CD4-positive, alpha-beta T cell treated with Interleukin-6 at 100 ng/mL for 8 hours (primary cell): ENCODE results near the gene APAF1.
"Not testable (repeated sequence)": the region's sequence is repeated elsewhere in the genome, so short reads cannot be mapped to it uniquely, and the experiment has no call there.

ENCODE experiments used
- DNase-seq: peaks from one replicate; pipeline ENCODE4 v3.0.0-alpha.2; 2020; ENCODE audit warnings: mixed read lengths, low spot score

The APAF1 gene

DNA sequence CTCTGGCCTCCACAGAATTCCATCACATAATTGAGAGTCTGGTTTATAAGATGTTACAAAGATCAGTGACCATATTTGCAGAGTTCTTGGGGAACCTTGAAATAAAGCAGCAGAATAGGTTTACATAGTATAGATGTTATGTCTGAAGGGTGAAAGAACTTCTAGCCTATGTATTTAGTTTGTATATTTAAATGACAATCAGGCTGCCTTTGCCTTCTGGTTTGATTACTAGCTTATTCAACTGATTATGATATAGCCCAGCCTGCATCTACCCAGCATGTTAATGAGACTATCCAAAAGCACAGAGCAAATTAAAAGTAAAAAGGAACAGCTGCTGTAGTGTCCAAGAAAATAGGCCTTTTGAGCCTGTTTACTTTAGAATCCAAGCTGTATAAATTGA is 85.3 kb downstream of the APAF1 start:
- no peak for DNase-seq

DNA sequence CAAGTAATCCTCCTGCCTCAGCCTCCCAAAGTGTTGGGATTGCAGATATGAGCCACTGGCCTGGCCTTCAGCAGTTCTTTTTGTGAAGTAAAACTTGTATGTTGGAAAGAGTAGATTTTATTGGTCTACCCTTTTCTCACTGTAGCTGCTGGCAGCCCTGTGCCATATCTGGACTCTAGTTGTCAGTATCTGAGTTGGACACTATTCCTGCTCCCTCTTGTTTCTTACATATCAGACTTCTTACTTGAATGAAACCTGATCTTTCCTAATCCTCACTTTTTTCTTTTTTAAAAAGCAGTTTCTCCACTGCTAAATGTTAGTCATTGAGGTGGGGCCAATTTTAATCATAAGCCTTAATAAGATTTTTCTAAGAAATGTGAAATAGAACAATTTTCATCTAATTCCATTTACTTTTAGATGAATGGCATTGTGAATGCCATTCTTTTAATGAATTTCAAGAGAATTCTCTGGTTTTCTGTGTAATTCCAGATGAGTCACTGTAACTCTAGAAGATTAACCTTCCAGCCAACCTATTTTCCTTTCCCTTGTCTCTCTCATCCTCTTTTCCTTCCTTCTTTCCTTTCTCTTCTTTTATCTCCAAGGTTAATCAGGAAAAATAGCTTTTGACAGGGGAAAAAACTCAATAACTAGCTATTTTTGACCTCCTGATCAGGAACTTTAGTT is 88.7 kb downstream of the APAF1 start:
- no peak for DNase-seq

DNA sequence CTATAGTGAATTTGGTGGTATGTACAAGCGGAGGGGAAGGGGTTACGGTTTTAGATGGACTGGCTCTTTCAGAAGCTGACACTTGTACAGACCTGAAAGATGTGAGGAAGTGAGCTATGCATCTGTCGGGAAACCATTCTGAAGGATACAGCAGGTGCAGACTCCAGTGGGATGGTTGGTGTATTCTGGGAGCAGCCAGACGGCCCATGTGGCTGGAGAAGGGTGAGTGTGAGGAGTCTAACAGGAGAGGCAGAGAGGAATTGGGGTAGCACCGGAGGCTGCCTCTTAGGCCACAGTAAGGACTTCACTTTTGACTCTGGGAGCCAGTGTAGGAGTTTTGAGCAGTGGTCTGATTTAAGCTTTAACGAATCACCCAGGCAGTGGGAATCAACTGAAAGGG is 90.7 kb downstream of the APAF1 start:
- no peak for DNase-seq

DNA sequence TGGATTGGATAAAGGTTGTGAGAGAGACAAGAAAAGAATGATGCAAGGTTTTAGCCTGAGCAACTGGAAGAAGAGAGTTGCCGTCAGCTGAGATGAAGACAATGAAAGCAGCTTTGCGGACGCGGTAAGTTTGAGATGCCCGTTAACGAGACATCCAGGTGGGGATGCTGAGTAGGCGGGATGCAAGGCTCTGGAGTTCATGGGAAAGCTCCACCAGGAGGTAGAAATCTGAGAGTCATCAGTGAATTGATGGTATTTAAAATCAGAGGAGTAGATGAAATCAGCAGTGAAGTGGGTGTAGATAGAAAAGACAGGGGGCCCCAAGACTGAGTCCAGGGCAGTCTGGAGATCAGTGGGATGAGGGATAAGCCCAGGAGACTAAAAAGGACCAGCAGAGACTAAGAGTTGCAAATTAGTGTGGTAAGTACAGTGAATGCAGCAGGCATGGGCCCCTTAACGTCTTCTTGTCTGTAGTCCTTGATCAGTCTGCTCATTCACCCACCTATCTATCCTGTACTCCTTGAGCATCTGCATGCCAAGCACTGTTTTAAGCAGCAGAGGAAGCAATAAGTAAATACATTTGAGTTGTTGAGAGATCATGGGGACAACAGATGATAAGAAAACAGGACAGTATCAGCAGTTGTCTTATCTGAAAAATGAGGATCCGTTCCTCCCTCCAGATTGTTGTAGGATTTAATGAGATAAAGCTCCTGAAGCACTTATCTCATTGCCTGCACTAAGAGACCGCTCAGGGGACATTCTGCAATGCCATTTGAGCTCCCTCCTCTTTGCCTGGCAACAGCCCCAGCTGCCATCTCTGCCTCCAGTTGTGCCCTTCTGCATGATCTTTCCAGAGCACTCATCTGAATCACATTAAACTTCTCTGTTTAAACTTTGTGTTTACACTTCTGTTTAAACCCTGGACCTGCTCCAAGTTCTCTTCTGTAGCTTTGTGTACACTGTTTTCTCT is 91.5 kb downstream of the APAF1 start:
- no peak for DNase-seq

DNA sequence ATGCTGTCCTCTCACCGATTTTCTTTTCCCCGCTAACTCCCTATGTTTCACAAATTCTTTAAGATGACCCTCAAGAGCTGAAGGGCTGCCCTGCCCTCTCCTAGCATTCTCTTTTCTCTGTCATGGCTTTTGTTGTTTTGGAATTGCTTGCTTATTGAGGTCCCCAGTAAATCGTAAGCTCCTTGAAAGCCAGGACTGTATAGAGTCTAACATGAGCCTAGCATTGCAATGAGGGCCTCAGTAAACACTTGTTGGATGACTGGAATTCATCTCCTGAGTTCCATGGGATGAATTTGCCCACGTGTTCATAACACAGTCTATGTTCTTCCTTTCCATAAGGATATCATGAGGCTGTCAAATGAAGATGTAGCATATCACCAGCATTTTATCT is 92.2 kb downstream of the APAF1 start:
- no peak for DNase-seq

DNA sequence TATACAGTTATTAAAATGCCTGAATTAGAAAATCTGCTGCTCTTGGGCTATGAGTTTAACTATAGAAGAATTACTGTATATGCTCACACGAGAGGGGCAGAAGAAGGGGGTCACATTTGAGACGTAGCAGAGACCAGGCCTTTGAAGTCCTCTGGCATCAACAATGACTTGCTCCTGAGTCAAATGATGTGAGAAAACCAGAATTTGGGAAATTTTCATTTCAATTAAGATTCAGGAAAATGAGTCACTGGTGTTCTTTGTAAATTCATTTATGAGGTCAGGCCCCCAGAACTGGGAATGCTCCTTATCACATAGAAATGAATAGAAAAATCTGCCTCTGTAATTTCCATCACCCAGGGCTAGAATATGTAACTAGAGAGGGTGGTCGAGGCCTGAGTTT is 92.9 kb downstream of the APAF1 start:
- DNase-seq, result no peak

DNA sequence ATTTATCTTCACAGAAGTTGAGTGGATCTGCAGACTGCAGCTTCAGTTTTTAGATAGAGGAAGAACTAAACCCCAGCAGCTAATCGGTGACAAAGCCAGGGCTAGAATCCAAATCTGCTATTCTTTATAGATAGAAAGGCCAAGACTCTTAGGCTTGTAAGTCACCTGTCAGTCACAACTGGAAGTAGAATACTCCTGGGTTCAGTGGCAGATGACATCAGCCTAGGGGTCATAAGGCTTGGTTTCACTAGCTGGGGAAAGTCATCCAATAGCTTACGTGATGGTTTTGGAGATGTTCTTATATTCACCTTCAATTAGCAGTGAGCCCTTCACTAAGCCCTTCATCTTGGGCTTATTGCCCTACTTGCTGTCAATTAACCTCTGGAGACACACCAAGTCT is 93.4 kb downstream of the APAF1 start:
- no peak for DNase-seq

DNA sequence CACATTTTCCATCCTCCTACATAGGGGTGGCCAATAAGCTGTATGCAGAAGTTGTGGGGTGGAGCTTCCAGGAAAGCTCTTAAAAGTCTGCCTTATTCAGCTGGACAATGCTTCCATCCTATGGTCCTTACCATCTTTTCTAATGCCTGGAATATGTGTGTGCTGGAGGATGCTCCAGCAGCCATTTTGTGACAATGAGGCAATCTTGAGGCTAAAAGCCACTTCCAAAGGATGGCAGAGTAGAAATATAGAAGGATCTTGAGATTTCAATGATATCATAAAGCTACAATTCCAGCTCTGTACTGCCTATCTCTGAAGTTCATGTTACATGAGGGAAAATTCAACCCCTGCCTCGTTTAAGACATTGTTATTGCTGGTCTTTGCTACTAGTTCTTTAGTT is 95.7 kb downstream of the APAF1 start:
- DNase-seq, result no peak

DNA sequence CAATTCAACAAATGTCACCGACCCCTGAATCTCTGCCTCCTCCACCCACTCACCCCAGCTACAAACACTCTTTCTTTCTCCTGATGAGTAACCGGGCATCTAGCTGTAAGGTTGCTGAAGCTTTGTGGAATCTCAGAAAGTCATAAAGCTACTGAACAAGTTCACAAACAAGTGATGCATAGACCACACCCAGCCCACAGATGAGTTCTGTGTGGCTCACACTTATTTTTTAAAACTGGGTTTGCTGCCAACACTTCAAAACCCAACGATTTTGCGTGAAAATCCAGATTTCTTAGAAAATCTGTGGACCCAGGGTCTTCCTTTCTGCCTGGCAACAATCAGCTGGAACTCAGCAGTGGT is 96.1 kb downstream of the APAF1 start:
- DNase-seq, result no peak

DNA sequence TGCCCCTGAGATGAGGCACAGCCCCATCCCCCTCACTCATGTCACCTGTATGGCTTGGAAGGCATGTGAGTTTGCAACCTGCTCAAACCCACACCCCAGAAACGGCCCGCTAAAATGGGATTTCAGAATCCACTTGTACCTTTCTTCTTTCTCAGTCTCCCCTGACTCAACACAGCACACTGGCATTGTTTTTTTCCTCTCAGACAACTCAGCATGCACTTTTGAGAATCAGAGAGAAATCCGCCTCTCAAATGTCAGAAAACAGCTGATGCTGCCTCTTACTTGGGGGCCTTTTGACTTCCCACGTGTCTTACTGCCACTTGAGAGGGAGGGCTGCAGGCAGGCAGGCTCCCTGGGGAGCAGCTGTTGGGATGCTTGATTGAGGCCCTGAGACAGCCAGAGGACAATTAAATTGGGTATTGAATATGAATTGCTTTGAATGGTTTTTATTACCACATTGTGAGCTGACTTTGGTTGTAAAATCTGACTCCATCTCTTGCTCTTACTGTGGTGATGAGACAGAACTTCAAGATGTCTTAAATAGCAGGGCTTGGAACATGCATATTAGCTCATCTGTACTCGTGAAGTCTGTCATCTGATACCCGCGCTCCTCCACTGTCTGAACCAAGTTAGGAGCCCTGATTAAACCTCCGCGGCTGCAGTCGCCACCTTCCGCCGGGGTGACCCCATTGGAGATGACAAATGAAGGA is 96.6 kb downstream of the APAF1 start:
- DNase-seq, result no peak

DNA sequence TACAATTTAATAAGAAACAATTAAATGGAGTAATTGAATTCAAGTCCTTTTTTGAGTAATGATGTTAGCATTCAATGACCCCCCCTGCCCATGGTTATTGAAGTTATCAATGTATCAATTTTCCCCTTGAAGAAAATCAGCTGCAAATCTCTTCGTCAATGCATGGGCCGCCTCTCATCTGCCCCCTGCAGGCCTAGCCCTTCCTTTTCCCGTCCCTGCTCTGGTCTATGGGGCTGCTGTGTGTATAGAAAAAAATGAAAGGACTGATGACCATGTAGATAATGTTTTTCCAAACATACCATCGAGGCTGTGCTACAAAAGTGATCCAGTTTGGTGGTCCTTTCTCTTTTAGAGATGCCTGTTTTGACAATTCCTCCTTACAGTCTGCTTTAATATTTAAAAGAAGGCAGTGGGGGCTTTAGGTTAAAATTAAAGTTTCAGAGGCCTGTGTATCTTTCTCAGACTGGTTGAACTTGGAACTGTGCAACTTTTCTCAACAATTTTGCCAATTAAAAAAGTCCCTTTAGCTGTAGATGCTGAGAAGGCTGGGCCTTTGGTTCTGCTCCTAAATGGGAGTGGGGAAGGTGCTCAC is 98.4 kb downstream of the APAF1 start:
- no peak for DNase-seq

DNA sequence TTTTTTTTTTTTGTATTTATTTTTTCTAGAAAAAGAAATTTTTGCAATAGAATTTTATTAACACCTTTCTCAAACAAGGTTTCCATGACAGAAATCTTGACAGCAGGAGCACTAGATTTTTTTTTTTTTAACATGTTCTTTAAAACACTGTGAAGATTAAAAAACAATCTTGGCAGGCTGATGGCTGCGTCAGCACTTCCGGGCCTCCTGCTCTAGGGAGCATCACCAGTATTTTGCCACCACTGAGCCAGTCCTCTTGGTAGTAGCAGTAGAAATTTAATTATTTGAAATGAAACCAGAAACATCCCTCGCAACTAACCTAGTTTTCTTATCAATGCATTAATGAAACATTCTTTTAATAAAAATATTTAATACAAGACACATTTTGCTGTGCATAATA is 99.6 kb downstream of the APAF1 start:
- DNase-seq, result no peak

DNA sequence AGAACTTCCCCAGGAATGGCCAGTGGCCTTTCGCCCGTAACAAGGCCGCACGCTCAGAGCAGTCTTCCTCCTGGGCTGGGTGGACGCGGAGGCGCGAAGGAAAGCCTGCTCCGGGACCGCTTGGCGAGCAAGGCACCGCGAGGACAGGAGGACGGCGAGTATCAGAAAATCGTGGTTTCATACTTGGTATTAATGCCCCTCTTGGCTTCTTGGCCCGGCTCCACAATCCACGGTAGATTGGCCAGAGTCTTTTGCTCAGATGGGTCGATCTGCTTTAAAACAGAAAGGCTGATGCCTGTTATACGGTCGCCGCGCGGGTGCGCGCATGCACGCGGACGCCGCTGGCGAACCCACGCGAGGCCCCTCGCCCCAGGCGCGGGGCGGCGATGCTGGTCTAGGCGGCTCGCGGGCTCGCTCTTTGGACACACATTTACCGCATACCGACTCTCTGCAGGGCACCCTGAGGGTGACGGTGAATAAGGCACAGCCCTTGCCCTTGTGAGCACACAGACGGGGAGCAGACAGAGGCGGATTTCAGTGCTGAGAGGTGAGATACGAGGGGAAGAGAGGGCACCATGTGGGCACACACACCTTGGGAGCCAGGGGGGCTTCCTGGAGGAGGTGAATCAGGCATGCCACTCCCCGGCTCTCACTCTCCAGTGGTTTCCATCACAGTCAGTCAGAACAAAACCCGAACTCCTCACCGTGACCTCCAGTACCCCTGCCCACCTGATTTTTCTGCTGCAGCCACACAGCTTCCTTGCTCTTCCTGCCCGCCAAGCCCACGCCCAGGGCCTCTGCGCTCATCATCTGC is 100.7 kb downstream of the APAF1 start:
- no peak for DNase-seq

DNA sequence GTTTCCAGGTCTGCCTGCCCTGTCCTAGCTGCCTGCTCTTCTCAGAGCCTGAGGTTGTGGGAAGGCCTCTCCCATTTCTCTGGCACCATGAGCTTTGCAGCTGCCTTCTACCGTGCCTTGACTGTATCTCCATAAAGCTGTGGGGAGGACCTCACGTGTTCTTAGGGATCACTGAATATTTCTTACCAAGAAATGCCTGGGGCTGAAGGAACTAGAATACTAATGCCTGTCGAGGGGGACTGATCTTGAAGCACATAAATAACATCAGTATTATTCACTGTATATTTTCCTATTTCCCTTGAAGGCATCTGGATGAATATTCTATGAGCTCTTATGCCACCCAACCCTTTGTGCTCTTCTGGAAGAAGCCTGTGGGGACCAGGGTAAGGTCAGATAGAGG is 103.4 kb downstream of the APAF1 start:
- DNase-seq, result no peak

DNA sequence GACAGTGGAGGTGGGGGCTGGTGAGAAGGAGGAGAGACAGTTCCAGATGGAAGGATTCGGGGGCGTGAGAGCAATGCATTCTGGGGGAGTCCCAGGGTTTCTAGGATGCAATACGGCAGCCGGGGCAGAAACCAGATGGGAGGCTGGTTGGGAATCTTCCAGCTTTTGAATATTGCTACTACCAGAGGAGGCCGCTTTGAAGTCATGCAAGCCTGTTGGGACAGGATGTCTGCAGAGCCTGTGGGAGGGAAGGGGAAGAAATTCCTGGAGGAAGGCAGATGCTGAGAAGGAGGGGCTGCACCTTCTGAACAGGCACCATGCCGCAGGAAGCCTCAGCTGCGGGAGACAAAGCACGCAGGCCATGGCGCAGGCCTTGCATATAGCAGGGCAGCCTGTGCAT is 105.4 kb downstream of the APAF1 start:
- DNase-seq, result no peak

DNA sequence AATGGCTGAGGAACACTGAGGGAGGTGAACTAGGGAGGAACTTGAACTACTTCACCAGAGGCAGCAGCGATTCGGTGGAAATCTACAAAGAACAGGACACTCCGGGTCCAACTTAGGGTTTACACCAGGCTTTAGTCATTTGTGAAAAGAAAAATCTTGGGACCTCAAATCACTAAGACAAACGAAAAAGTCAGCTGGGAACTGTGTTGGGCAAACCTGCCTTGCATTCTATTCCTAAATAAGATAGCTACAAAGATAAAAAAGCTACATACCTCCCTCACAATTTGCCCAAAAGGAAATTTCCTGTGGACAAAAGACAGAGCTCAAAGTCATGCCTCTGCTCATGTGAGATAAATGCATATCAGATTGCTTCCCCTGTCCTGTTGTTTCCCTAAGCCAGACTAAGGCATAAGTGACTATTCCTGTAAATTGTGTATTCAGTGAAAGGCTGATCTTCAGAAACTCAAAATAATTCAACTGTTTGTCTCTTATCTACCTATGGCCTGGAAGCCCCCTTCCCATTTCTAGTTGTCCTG is 106.6 kb downstream of the APAF1 start:
- no peak for DNase-seq

DNA sequence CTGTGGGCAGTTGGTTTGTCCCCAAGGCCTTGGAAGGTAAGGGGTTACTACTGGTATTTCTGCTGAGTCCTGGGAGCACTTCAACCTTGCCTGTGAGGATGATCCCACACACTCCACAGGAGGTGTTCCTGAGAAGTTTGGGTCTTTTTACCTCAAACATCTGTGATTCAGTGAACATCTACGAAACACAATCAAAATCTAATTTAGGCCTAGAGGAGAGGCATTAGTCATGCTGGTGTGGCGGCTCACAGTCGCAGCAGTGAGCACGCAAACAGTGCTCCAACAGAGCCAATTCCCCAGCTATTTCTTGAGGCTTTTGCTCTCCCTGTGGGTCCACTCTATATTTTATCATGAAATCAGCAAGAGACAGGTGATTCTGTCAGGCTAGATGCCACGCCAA is 107.6 kb downstream of the APAF1 start:
- no peak for DNase-seq

DNA sequence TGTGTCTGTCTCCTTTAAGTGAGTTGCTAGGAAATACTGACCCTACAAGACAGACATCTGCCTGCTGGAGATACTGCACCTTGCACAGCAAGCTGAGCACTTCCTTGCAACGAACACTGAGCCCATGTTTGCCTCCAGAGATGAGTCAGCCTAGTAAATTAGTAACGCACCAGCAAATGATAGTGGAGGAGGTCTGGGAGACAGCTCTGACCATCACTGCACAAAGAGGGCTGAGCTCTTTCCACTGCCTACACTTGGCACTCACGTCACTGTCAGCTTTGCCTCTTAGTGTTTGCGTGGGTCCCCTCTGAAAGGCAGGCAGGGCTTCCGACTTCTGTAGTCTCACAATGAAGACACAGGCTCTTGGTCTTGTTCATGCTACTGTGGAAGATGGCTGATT is 109.0 kb downstream of the APAF1 start:
- no peak for DNase-seq

DNA sequence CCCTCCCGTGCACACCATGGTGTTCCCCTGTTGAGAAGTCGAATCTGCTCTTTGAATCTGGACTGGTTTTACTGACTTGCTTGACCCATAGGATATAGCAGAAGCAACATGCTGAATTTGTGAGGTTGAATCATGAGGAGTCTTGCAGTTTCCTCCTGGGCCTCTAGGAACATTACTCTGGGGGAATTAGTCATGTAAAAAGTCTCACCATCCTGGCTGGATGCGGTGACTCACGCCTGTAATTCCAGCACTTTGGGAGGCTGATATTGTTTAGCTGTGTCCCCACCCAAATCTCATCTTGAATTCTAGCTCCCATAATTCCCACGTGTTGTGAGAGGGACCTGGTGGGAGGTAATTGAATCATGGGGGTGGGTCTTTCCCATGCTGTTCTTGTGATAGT is 110.8 kb downstream of the APAF1 start:
- not testable (repeated sequence) for DNase-seq

DNA sequence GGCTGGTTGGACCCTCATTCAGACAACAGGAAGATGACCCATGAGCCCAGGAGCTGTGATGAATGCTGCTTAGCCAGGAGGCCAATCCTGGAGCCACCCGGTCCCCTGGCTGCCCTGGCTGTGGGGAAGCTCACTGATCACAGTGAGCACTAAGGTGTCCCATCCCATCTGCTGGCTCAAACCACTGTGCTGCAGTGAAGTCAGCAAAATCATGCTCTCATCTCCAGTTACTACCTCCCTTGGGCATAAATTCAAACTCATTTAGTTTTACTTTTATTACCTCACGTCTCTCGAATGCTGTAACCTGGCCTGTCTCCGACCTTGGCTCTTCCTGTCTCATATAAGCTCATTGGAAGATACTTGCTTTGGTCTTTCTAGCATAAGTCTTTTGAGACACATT is 112.4 kb downstream of the APAF1 start:
- no peak for DNase-seq

DNA sequence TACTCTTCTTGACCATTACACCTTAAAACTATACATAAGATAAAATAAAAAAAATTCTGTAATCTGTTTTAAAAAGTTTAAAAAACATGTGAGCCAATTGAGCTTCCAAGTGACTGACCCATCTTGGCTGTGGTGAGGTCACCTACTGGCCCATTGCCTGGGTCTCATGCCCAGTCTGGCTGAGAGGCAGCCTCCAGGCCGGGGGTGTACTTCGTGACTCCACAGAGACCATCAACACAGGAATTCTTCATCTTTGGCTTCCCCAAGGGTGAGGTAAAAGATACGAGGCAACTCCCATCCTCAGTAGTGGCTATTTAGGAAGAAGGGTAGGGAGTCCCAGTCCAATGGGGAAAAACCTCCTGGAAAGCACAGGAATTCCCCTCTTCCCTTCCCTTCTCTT is 113.2 kb downstream of the APAF1 start:
- DNase-seq, result no peak
